OCI-LY3 (cell line): ENCODE results near the gene DGCR6L.
"Not testable (repeated sequence)": the region's sequence is repeated elsewhere in the genome, so short reads cannot be mapped to it uniquely, and the experiment has no call there.

ENCODE experiments used
- EZH2phosphoT487 ChIP-seq: fragments of 200-600 bp; shearing (Covaris generic); IDR thresholded peaks from 2 replicates; pipeline ENCODE4 v1.6.1; 2018; ENCODE audit warnings: antibody characterized with exemption, mixed run types, low read depth
- TF ChIP-seq, protein P1 (sequence below): fragments of 200-600, 300-600 bp; sonication (generic); IDR thresholded peaks from 2 replicates; pipeline ENCODE4 v1.5.1; 2014; ENCODE audit warnings: antibody characterized with exemption, low read length, low read depth

DNA sequence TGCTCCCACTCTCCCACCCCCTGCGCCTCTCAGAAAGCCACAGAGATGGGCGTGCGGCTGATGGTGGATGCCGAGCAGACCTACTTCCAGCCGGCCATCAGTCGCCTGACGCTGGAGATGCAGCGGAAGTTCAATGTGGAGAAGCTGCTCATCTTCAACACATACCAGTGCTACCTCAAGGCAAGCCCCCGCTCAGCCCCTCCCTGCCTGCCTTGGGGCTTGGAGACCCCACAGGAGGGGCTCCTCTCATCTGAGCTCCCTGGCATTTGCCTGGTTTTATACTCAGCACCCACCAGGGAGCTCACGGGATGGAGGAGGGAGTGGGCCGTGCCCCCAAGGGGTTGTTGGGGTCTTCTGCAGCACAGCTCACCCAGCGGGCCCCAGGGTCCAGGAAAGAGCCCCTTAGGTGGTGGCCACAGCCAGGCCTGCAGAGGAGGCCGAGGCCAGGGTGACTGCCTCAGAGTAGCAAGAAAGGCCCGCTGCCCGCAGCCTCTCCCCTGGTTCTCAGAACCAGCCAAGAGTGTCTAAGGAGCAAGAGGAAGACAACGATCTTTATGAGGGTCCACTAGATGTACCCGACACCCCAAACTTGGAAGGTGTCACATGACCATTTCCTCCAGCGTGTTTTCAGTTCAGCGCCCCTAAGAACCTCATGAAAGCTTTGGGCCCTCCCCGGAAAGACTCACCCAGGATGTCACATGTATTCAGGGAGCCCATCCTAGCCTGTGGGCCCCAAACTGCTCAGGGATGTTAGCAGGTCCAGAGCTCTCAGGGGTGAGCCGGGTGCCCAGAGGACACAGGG lies 13.0 kb downstream of the DGCR6L start:
- TF ChIP-seq, protein P1, sequence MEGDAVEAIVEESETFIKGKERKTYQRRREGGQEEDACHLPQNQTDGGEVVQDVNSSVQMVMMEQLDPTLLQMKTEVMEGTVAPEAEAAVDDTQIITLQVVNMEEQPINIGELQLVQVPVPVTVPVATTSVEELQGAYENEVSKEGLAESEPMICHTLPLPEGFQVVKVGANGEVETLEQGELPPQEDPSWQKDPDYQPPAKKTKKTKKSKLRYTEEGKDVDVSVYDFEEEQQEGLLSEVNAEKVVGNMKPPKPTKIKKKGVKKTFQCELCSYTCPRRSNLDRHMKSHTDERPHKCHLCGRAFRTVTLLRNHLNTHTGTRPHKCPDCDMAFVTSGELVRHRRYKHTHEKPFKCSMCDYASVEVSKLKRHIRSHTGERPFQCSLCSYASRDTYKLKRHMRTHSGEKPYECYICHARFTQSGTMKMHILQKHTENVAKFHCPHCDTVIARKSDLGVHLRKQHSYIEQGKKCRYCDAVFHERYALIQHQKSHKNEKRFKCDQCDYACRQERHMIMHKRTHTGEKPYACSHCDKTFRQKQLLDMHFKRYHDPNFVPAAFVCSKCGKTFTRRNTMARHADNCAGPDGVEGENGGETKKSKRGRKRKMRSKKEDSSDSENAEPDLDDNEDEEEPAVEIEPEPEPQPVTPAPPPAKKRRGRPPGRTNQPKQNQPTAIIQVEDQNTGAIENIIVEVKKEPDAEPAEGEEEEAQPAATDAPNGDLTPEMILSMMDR = not testable (repeated sequence)
- not testable (repeated sequence) for TF ChIP-seq EZH2phosphoT487
